22Rv1 (cell line): ENCODE data around the gene COPE.

Source experiments
- CTCF ChIP-seq: fragments of 450-650 bp; IDR thresholded peaks from 2 replicates; pipeline ENCODE4 v1.5.1; 2017; ENCODE audit warnings: mild to moderate bottlenecking
- ZFX ChIP-seq: fragments of 450-650 bp; IDR thresholded peaks from 2 replicates; pipeline ENCODE4 v1.6.1; 2017; ENCODE audit warnings: antibody characterized with exemption, borderline replicate concordance

GRCh38 chr19:18906605-18907519 is 12.3 kb downstream of the COPE start:
- no peak for TF ChIP-seq CTCF
- TF ChIP-seq ZFX = no peak
